NCI-H1048 (cell line): ENCODE data around the gene GAS2L1.
A peak's percentile ranks its signal among the peaks of the same experiment; 100 is the strongest.

ENCODE experiments used
- DNase-seq: peaks from one replicate; lab custom pipeline; 2025; lab: John Stamatoyannopoulos, UW

Gene GAS2L1

GRCh38 chr22:29309332-29310064, 3.0 kb downstream of the GAS2L1 start:
- no peak for DNase-seq

- DNase-seq, result no peak
Observed at GRCh38 chr22:29310065-29310862, 3.8 kb downstream of the GAS2L1 start.

GRCh38 chr22:29310863-29311339, 4.5 kb downstream of the GAS2L1 start:
- peak; percentile 68 for DNase-seq

- DNase-seq, result no peak
Observed at GRCh38 chr22:29311464-29312217, 5.2 kb downstream of the GAS2L1 start.

GRCh38 chr22:29312218-29313125, 6.0 kb downstream of the GAS2L1 start:
- DNase-seq, result no peak

- DNase-seq, result no peak
Observed at GRCh38 chr22:29313126-29313575, 6.7 kb downstream of the GAS2L1 start.

GRCh38 chr22:29313576-29314466, 7.4 kb downstream of the GAS2L1 start:
- DNase-seq, result no peak

GRCh38 chr22:29314537-29315285, 8.3 kb downstream of the GAS2L1 start:
- DNase-seq, result no peak

GRCh38 chr22:29315286-29316140, 9.1 kb downstream of the GAS2L1 start, which contains the start of gene RASL10A:
RASL10A (minus strand) TSS chr22:29315697; CDS start chr22:29315246, 451 bp downstream.
- no peak for DNase-seq

- no peak for DNase-seq
Observed at GRCh38 chr22:29316141-29316828, 9.8 kb downstream of the GAS2L1 start.

GRCh38 chr22:29317827-29318454, 11.5 kb downstream of the GAS2L1 start:
- no peak for DNase-seq

GRCh38 chr22:29319072-29319471, 12.6 kb downstream of the GAS2L1 start:
- no peak for DNase-seq

- DNase-seq, result no peak
Observed at GRCh38 chr22:29320546-29320945, 14.1 kb downstream of the GAS2L1 start.

GRCh38 chr22:29323641-29324040, 17.2 kb downstream of the GAS2L1 start:
- DNase-seq, result no peak

GRCh38 chr22:29325356-29325755, 18.9 kb downstream of the GAS2L1 start:
- no peak for DNase-seq

- DNase-seq, result no peak
Observed at GRCh38 chr22:29325785-29326315, 19.4 kb downstream of the GAS2L1 start.

- DNase-seq, result no peak
Observed at GRCh38 chr22:29326481-29326880, 20.0 kb downstream of the GAS2L1 start.
